GM12875 (cell line): Measurements from ENCODE around the gene FAM43B.

ENCODE experiments used
- H3K4me3 ChIP-seq: one replicate; pipeline ENCODE4 v1.5.1; 2011; ENCODE audit warnings: low read depth, low read length, control low read depth
- TF ChIP-seq, protein P1 (sequence below): IDR thresholded peaks from 2 replicates; pipeline ENCODE4 v1.5.1; 2011; ENCODE audit warnings: low read depth, mild to moderate bottlenecking, control low read depth, inconsistent platforms, low read length, moderate library complexity, borderline replicate concordance; ENCODE audit not compliant: insufficient read depth

FAM43B gene

DNA sequence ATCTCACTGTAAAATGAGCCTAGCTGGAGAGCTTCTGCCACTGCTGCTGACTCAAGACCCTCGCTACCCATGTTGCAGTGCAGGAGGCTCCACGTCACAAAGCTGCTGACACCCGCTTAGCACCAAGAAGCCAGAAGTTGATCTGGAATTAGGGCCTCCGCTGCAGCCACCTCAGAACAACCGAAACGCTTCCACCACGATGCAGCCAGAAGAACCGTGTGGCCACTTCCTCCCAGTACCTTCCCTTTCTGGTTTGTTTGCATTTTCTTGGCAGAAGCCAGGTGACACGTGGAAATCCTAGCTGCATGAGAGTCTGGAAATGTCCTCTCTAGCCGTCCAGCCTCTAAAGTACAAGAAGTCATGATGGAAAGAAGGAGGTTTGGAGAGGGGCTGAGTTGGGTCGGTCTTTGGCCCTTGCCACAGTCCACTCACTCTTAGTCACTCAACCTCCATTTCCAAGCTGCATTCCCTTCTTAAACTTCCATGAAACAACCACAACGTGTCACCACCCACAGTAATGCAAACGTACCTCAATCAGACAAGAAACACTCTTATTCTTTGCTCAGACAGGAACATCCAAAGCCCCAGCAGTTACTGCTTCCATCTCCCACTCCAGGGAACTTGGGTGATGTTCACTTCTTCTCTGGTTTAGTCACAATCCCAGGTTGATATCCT lies 26.5 kb downstream of the FAM43B start:
- TF ChIP-seq, protein P1, sequence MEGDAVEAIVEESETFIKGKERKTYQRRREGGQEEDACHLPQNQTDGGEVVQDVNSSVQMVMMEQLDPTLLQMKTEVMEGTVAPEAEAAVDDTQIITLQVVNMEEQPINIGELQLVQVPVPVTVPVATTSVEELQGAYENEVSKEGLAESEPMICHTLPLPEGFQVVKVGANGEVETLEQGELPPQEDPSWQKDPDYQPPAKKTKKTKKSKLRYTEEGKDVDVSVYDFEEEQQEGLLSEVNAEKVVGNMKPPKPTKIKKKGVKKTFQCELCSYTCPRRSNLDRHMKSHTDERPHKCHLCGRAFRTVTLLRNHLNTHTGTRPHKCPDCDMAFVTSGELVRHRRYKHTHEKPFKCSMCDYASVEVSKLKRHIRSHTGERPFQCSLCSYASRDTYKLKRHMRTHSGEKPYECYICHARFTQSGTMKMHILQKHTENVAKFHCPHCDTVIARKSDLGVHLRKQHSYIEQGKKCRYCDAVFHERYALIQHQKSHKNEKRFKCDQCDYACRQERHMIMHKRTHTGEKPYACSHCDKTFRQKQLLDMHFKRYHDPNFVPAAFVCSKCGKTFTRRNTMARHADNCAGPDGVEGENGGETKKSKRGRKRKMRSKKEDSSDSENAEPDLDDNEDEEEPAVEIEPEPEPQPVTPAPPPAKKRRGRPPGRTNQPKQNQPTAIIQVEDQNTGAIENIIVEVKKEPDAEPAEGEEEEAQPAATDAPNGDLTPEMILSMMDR: no peak
- no peak overlapping the region for H3K4me3 ChIP-seq

DNA sequence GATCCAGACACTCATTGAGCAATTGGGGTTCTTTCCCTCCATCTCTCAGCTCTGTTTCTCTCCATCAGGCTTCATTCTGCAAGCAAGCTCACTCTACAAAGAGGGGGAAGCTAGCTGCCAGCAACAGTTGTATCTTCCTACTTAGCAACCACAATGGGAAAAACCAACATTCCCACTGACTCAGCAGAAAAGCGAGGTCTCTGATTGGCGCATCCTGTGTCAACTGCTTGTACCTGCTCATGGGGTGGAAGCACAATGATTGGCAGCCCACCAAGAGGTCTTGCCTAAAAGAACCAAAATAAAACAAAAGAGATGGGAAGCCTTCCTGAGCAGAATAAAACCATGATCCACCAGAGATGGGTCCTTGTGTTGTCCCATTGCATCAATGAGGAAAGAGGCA lies 32.5 kb downstream of the FAM43B start:
- TF ChIP-seq, protein P1: no peak
- no peak overlapping the region for H3K4me3 ChIP-seq

DNA sequence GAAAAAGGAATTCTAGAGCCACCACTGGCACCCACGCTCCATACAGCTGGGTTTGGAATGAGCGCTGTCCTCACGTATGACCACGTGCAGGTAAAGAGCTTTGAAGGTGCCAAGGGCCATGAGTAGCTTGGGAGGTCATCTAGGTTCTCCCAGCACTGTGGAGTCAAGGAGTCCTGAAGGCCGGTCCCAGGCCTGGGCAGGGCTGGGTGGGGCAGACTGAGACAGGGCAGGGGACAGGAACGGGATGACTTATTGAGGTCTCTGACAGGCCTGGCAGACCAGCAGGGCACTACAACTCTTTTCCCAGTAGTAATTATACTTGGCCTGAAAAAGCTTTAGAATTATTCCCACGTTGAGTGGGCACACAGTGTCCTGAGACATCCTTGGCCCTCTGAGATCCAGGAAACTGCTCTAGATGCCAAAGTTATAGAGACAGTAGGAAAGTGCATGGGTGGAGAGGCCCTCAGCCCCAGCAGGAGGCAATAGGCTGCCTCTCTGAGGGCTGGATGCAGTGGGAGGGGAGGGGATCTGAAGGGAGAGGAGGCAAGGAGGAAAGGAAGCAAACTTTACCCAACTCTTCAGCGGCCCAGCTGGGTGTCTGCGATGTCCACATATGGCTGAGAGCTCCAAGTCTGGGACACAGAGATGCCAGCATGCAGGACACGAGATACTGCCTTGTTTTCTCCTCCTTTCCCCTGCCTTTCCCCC lies 34.7 kb downstream of the FAM43B start:
- TF ChIP-seq, protein P1: no peak
- H3K4me3 ChIP-seq: no peak overlapping the region

- TF ChIP-seq, protein P1: no peak
- no peak overlapping the region for H3K4me3 ChIP-seq
These were observed 35.3 kb downstream of the FAM43B start for GRCh38 chr1:20587661-20588053.

- TF ChIP-seq, protein P1: no peak
- no peak within 1 kb of the TSS for H3K4me3 ChIP-seq
These were observed 36.4 kb downstream of the FAM43B start, which contains the start of gene CDA for GRCh38 chr1:20588634-20589225. CDA (plus strand) TSS chr1:20589097; CDS start chr1:20589130, 33 bp downstream.

DNA sequence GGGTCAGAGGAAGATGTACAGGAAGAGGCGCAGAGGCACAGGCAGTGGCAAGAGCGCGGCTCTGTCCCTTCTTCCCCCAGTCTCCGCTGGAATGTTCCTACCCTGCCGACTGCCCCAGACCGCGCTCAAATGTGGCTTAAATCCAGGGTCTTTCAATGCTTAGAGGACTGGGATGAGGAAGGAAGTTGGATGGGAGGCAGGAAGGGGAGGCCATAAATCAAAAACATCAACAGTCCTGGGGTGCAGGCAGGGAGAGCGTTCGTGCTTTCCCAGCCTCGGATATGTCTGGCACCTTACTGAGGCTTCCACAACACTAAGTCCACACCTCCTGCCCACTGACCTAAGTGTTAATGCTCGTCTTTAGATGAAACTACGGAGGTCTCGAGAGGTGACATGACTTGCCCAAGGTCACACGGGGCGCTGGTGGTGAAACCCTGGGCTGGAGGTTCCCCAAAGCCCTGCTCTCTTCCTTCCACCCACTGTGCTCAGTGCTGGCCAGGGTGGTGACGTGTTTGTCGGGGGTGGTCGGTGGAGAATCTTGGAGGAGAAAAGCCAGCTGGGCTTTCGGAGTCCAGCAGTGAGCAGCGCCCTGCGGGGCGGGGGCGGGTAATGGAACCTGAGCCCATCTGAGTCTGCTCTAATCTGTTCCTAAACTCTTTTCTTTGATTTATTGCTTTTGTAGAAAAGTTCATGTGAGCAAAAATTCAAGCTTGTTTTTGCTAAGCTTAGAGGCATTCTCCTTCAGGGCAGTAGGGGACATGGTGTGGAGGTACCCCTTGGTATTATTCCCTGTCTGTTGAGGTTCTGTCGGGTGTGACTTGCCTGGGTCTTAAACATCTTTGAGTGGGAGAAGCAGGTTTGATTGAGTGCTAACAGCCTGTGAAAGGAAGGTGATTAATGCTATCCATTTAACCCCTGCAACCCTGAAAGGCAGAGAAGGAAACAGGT lies 37.2 kb downstream of the FAM43B start:
- H3K4me3 ChIP-seq: no peak overlapping the region
- TF ChIP-seq, protein P1: no peak
